Fibroblast of skin of right quadriceps (primary cell): Measurements from ENCODE around the gene DKC1.
"Not testable (repeated sequence)": the region's sequence is repeated elsewhere in the genome, so short reads cannot be mapped to it uniquely, and the experiment has no call there.

ENCODE experiments used
- DNase-seq: peaks from one replicate; pipeline ENCODE4 v3.0.0-alpha.2; 2013

DKC1 gene

DNA sequence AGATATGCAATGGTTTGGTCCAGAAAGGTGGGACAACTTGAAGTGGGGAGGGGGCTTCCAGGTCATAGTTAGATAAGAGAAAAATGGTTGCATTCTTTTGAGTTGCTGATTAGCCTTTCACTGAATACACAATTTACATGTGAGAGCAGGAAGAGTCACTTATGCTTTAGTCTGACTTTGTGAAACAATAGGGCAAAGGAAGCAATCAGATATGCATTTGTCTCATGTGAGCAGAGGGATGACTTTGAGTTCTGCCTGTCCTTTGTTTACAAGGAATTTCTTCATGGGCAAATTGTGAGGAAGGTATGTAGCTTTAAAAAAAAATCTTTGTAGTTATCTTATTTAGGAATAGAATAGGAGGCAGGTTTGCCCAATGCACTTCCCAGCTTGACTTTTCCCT lies 58.9 kb downstream of the DKC1 start:
- DNase-seq: no peak

GRCh38 chrX:154822029-154822428 lies 59.4 kb downstream of the DKC1 start:
- DNase-seq: no peak

DNA sequence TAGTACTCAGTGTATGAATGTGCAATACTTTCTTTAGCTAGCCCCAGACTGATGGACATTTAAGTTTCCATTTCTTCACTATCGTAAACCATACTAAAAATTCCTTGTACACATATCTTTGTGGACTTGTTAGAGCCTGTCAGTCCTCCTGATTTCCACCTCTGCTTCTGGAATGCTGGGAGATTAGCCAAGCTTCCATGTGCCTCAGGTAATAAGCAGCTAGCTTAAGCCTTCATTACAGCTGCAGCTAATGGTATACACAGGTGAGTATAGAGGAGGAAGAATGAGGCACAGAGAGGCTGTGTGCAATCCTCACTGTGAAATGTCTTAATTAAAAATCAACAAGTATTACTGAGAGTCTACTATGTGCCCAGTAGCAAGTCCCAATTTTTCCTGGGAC lies 62.0 kb downstream of the DKC1 start:
- no peak for DNase-seq

DNA sequence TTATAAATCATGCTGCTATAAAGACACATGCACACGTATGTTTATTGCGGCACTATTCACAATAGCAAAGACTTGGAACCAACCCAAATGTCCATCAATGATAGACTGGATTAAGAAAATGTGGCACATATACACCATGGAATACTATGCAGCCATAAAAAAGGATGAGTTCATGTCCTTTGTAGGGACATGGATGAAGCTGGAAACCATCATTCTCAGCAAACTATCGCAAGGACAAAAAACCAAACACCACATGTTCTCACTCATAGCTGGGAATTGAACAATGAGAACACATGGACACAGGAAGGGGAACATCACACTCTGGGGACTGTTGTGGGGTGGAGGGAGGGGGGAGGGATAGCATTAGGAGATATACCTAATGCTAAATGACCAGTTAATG lies 62.9 kb downstream of the DKC1 start:
- DNase-seq: not testable (repeated sequence)
